G401.6 (cell line): ENCODE measurements around the gene C3orf52.

Source experiments
- FAIRE-seq: peaks from 2 replicates; lab custom pipeline; 2012; peaks lifted over from hg19 to GRCh38; lab: Jason Lieb, UNC

Gene C3orf52

GRCh38 chr3:112136959-112137693, 50.9 kb downstream of the C3orf52 start:
- no peak for FAIRE-seq

GRCh38 chr3:112137781-112138180, 51.6 kb downstream of the C3orf52 start:
- FAIRE-seq, result no peak

DNA sequence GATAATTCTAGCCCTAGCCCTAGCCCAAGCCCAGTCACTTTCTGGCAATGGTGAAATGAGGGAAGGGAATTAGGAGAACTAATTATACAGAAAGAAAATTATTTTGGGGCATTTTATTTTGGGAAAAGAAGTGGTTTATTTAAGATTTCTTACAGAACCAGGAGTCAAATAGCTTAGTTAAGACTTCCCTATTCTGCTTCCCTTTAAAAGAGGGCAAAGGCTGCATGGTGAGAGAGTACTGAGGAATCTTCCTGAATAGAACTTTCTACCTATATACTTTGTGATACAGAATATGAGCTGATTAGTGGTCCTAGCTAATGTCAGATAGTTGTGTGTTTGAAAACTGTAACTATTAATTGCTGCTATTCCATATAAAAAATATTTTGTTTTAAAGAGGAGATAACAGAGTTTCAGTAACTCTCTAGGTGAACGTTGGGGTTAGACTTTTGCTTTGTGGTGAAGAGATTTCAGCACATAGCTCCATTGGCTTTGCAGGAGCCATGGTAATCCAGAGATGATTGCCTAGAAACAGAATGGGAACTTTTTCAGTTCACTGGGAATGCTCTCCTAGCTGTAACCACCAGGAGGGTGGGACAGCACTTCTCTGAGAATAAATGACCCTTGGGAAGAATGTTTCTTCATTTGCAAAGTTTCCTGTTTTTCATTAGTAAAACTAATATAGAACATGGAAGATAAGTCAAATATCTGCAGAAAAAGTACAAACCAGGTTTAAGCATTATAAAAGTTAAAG, 52.2 kb downstream of the C3orf52 start:
- no peak for FAIRE-seq

GRCh38 chr3:112140584-112140983, 54.4 kb downstream of the C3orf52 start:
- no peak for FAIRE-seq

- no peak for FAIRE-seq
Observed at GRCh38 chr3:112141293-112141692, 55.1 kb downstream of the C3orf52 start.

DNA sequence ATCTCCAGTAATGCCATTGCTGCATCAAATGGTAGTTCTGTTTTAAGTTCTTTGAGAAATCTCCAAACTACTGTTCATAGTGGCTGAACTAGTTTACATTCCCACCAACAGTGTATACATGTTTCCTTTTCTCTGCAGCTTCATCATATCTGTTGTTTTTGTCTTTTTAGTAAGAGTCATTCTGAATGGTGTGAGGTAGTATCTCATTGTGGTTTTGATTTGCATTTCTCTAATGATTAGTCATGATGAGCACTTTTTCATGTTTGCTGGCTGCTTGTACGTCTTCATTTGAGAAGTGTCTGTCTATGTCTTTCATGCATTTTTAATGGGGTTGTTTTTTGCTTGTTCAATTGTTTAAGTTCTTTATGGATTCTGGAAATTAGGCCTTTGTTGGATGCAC, 57.1 kb downstream of the C3orf52 start:
- FAIRE-seq, result no peak

DNA sequence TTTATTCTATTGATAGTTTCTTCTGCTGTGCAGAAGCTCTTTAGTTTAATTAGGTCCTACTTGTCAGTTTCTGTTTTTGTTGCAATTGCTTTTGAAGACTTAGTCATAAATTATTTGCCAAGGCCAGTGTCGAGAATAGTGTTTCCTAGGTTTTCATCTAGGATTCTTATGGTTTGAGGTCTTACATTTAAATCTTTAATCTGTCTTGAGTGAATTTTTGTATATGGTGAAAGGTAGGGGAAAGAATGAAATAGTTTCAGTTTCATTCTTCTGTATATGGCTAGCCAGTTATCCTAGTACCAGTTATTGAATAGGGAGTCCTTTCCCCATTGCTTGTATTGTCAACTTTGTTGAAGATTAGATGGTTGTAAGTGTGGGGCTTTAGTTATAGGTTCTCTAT, 57.5 kb downstream of the C3orf52 start:
- no peak for FAIRE-seq

DNA sequence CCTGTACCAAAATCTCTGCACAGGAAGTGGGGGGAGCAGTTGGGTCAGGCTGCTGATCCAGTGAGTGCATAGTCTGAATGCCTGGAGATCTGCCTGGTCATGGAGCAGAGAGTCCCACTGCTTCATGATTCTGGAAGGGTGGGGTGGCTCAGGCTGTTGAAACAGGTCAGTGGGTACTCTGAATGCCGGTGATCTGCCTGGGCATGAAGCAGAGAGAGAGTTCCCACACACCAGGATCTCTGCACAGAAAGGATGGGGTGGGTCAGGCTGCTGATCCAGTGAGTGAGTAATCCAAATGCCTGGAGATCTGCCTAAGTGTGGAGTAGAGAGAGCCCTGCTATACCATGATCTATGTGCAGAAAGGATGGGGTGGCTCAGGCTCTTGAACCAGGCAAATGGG, 62.9 kb downstream of the C3orf52 start:
- no peak for FAIRE-seq

GRCh38 chr3:112167758-112168157, 81.6 kb downstream of the C3orf52 start:
- FAIRE-seq, result no peak
